K562 (cell line): Measurements from ENCODE around the gene RPS6KA6. TPM values are rescaled to one million over a fixed set of nuclear protein-coding genes. Genes with fewer than 3 reads are reported as not detected.

ENCODE experiments used
- ATAC-seq: fragments of 200-7000 bp; cut with Tn5 transposase; 3 replicates; pipeline ENCODE4 v1.9.1; 2020; ENCODE audit warnings: moderate library complexity
- BruUV-seq: library from RNA; stranded (reverse); fragments of 400-500 nt; replicated peaks from 2 replicates; lab custom pipeline; 2021; lab: Mats Ljungman, UMichigan
- CTCF ChIA-PET: fragments of 300-600 bp; formaldehyde crosslinking; extraction: SDS; loops from one replicate; lab custom pipeline; 2021; ENCODE audit warnings: low intra/inter-chr PET ratio; lab: Yijun Ruan, JAX
- POLR2A ChIA-PET: fragments of 300-600, 350-650 bp; sonication (Branson Sonifier 250); formaldehyde crosslinking; extraction: SDS; loops from one replicate; lab custom pipeline; 2021; ENCODE audit warnings: antibody characterized with exemption, inconsistent platforms; lab: Yijun Ruan, JAX
- DNase-seq, 4 experiments: peaks; one replicate each; pipeline versions ENCODE4 v3.0.0 to v3.0.0-alpha.2; 2011 to 2018; ENCODE audit warnings: low spot score in 3 of 4, mixed read lengths in 3 of 4; ENCODE audit errors: extremely low read depth in 1 of 4
- FAIRE-seq: peaks from 2 replicates; lab custom pipeline; 2011; peaks lifted over from hg19 to GRCh38; lab: Jason Lieb, UNC
- H2AFZ ChIP-seq: 2 replicates; pipeline ENCODE4 v1.6.0; 2011; ENCODE audit warnings: low read depth, low read length, control low read depth, inconsistent platforms
- H3K27ac ChIP-seq: fragments of 200-600 bp; 3 replicates; pipeline ENCODE4 v1.8.0; 2011; ENCODE audit warnings: low read depth, mild to moderate bottlenecking, control low read depth, inconsistent platforms, low read length, moderate library complexity, mixed read lengths; ENCODE audit errors: extremely low read depth
- H3K27me3 ChIP-seq, 2 experiments: fragments of 300-600 bp in 1 of 2; 2 replicates in 1 of 2; 3 replicates in 1 of 2; pipeline versions ENCODE4 v1.6.0 to v1.8.0; 2011; ENCODE audit warnings: inconsistent platforms in 2 of 2, low read length in 2 of 2, mild to moderate bottlenecking in 1 of 2, mixed read lengths in 1 of 2, moderate library complexity in 1 of 2; ENCODE audit not compliant: control insufficient read depth in 2 of 2, insufficient read depth in 2 of 2
- H3K36me3 ChIP-seq: fragments of 300-600 bp; 3 replicates; pipeline ENCODE4 v1.8.0; 2011; ENCODE audit warnings: mild to moderate bottlenecking, low read length, inconsistent platforms; ENCODE audit not compliant: control insufficient read depth, insufficient read depth
- H3K4me1 ChIP-seq, 2 experiments: fragments of 200-600 bp in 1 of 2; replicated peaks in 1 of 2; 2 replicates in 1 of 2; 3 replicates in 1 of 2; pipeline versions ENCODE4 v1.5.1 to v1.8.0; 2011; ENCODE audit warnings: inconsistent platforms in 2 of 2, low read length in 2 of 2, mild to moderate bottlenecking in 1 of 2, mixed read lengths in 1 of 2, moderate library complexity in 1 of 2; ENCODE audit not compliant: control insufficient read depth in 2 of 2, insufficient read depth in 2 of 2
- H3K4me2 ChIP-seq: 2 replicates; pipeline ENCODE4 v1.6.1; 2011; ENCODE audit warnings: low read length, control low read depth, inconsistent platforms, mixed read lengths; ENCODE audit not compliant: insufficient read depth
- H3K4me3 ChIP-seq: fragments of 200-600 bp; sonication (generic), shearing (Covaris generic); 2 replicates; pipeline ENCODE4 v1.5.1; 2016; ENCODE audit warnings: control low read depth, inconsistent platforms
- H3K79me2 ChIP-seq: fragments of 200-600 bp; 3 replicates; pipeline ENCODE4 v1.8.0; 2011; ENCODE audit warnings: low read length, inconsistent platforms; ENCODE audit not compliant: control insufficient read depth, insufficient read depth
- H3K9ac ChIP-seq, 2 experiments: 2 replicates each; pipeline versions ENCODE4 v1.6.0 to v1.6.1; 2011; ENCODE audit warnings: low read depth in 2 of 2, low read length in 2 of 2, control low read depth in 1 of 2, inconsistent platforms in 1 of 2, mild to moderate bottlenecking in 1 of 2, mixed read lengths in 1 of 2; ENCODE audit not compliant: insufficient read depth in 1 of 2
- H3K9me1 ChIP-seq: one replicate; pipeline ENCODE4 v1.6.0; 2011; ENCODE audit warnings: inconsistent platforms, mild to moderate bottlenecking, low read length, moderate library complexity; ENCODE audit not compliant: control insufficient read depth, insufficient read depth
- H3K9me3 ChIP-seq: replicated peaks from 2 replicates; pipeline ENCODE4 v1.5.1; 2011; ENCODE audit warnings: low read depth, low read length, inconsistent platforms; ENCODE audit not compliant: control insufficient read depth, insufficient read depth
- H4K20me1 ChIP-seq: replicated peaks from 2 replicates; pipeline ENCODE4 v1.6.1; 2011; ENCODE audit warnings: low read length, inconsistent platforms, mixed read lengths; ENCODE audit not compliant: control insufficient read depth, insufficient read depth
- GATAD2B ChIP-seq: fragments of 450-650 bp; IDR thresholded peaks from 2 replicates; pipeline ENCODE4 v1.6.1; 2017; ENCODE audit warnings: mild to moderate bottlenecking, borderline replicate concordance
- POLR3A ChIP-seq: IDR thresholded peaks from 2 replicates; pipeline ENCODE4 v1.6.1; 2011; ENCODE audit warnings: borderline replicate concordance, mild to moderate bottlenecking, moderate library complexity; ENCODE audit not compliant: insufficient read length, insufficient read depth; ENCODE audit errors: extremely low read depth
- SNIP1 ChIP-seq: fragments of 450-650 bp; IDR thresholded peaks from 2 replicates; pipeline ENCODE4 v1.7.1; 2017; ENCODE audit warnings: low read depth, mild to moderate bottlenecking
- TCF7L2 ChIP-seq: fragments of 150-350 bp; IDR thresholded peaks from 2 replicates; pipeline ENCODE4 v1.6.1; 2016; ENCODE audit warnings: low read depth, mild to moderate bottlenecking, low read length, moderate library complexity
- ZNF274 ChIP-seq: IDR thresholded peaks from 2 replicates; pipeline ENCODE4 v1.6.1; 2011; ENCODE audit warnings: low read depth, mild to moderate bottlenecking, low read length, moderate library complexity, borderline replicate concordance
- ZNF592 ChIP-seq: fragments of 450-650 bp; IDR thresholded peaks from 2 replicates; pipeline ENCODE4 v1.6.1; 2017; ENCODE audit warnings: antibody characterized with exemption, mild to moderate bottlenecking
- WGBS: fragments of 100-300 bp; shearing (Covaris generic); methylation state at CpG from one replicate; pipeline ENCODE4 v1.1.6; 2016; ENCODE audit warnings: low coverage, mixed read lengths; ENCODE audit not compliant: insufficient coverage; ENCODE audit errors: missing lambda C conversion rate; 5-methylcytosine and 5-hydroxymethylcytosine counted together
- in situ Hi-C: fragments of 300-500 bp; cut with MboI; formaldehyde crosslinking; loops from 4 replicates; pipeline ENCODE4 v1.15.0; 2018; ENCODE audit warnings: inconsistent platforms, mixed read lengths
- intact Hi-C: fragments of 100-400 bp; cut with micrococcal nuclease; formaldehyde crosslinking; loops from 2 replicates; pipeline ENCODE4 v1.14.2; 2022
- polyA plus RNA-seq, 8 experiments: library from polyadenylated mRNA; depleted of rRNA in 4 of 8; stranded (reverse) in 5 of 8; unstranded in 3 of 8; fragments of >200 nt; fragmentation: Nextera tagmentation in 2 of 8; fragmentation: Illumina TruSeq in 1 of 8; extraction: Ambion mirVana in 2 of 8; extraction: Trizol in 1 of 8; gene quantifications; 2 replicates each; pipeline versions ENCODE4 v1.2.1 to v1.2.3, GENCODE V29; 2011 to 2014; ENCODE audit warnings: inconsistent platforms in 1 of 8, missing spikeins in 1 of 8
- total RNA-seq, 7 experiments: library from RNA; depleted of rRNA in 6 of 7; stranded (reverse); fragments of >200 nt in 6 of 7; fragmentation: Illumina TruSeq in 2 of 7; extraction: Trizol in 2 of 7; gene quantifications; 2 replicates each; pipeline versions ENCODE4 v1.2.1 to v1.2.3, GENCODE V29; 2011 to 2021; ENCODE audit warnings: low replicate concordance in 1 of 7
- TF ChIP-seq, protein P1 (sequence below): sonication (generic); formaldehyde crosslinking; IDR thresholded peaks from 2 replicates; pipeline ENCODE4 v1.9.0; 2022; ENCODE audit warnings: mild to moderate bottlenecking, missing genetic modification reagents
- TF ChIP-seq, protein P2 (sequence below): sonication (generic); formaldehyde crosslinking; IDR thresholded peaks from 2 replicates; pipeline ENCODE4 v1.4.0; 2020; ENCODE audit warnings: mild to moderate bottlenecking, missing genetic modification reagents
- TF ChIP-seq, protein P3 (sequence below): IDR thresholded peaks from 2 replicates; pipeline ENCODE4 v1.6.1; 2016; ENCODE audit warnings: missing genetic modification characterization, missing compliant biosample characterization
- TF ChIP-seq, protein P4 (sequence below): sonication (generic); formaldehyde crosslinking; IDR thresholded peaks from 2 replicates; pipeline ENCODE4 v1.8.0; 2022; ENCODE audit warnings: missing genetic modification reagents, mild to moderate bottlenecking, borderline replicate concordance
- TF ChIP-seq, protein P5 (sequence below): fragments of 450-650 bp; IDR thresholded peaks from 2 replicates; pipeline ENCODE4 v1.6.1; 2016; ENCODE audit warnings: antibody characterized with exemption

Gene RPS6KA6
- total and polyA plus RNA-seq, 9 of the 15 experiments (the other 6 are each of a cell fraction or from before 2014, with no cell fraction given) = 0.11 TPM; not detected in 8

GRCh38 chrX:84221181-84221580, 33.2 kb upstream of the RPS6KA6 start:
- no peak for ATAC-seq
- Histone ChIP-seq H4K20me1 (no peaks in the 10 kb centered on the region), H3K36me3 (no peaks in the 10 kb centered on the region), H3K9me1 (no peaks in the 10 kb centered on the region), H3K9ac (no peak overlapping the region), H3K4me2 (no peak overlapping the region), H3K4me3 (no peak overlapping the region), H3K79me2 (no peaks in the 10 kb centered on the region), H2AFZ (no peak overlapping the region), H3K9me3 (no peaks in the 10 kb centered on the region), H3K27ac (no peak overlapping the region), H3K4me1 (no peaks in the 10 kb centered on the region), H3K27me3 (no peaks in the 10 kb centered on the region)
- intact Hi-C loops = no loop called here
- no peak for DNase-seq
- BruUV-seq = no TSS peak
- ChIA-PET CTCF (no interaction called here), POLR2A (no interaction called here)
- in situ Hi-C loops = no loop called here
- 3% methylated on average over 2 of the region's 2 CpGs for WGBS
- no peak for FAIRE-seq
- TF ChIP-seq GATAD2B (no peak), SNIP1 (no peak), ZNF274 (no peak), TCF7L2 (no peak), ZNF592 (no peak), POLR3A (no peak)
- TF ChIP-seq, protein P1, sequence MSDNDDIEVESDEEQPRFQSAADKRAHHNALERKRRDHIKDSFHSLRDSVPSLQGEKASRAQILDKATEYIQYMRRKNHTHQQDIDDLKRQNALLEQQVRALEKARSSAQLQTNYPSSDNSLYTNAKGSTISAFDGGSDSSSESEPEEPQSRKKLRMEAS (CRISPR knock-in tag) = no peak
- TF ChIP-seq, protein P2, sequence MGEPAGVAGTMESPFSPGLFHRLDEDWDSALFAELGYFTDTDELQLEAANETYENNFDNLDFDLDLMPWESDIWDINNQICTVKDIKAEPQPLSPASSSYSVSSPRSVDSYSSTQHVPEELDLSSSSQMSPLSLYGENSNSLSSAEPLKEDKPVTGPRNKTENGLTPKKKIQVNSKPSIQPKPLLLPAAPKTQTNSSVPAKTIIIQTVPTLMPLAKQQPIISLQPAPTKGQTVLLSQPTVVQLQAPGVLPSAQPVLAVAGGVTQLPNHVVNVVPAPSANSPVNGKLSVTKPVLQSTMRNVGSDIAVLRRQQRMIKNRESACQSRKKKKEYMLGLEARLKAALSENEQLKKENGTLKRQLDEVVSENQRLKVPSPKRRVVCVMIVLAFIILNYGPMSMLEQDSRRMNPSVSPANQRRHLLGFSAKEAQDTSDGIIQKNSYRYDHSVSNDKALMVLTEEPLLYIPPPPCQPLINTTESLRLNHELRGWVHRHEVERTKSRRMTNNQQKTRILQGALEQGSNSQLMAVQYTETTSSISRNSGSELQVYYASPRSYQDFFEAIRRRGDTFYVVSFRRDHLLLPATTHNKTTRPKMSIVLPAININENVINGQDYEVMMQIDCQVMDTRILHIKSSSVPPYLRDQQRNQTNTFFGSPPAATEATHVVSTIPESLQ (CRISPR knock-in tag) = no peak
- TF ChIP-seq, protein P3, sequence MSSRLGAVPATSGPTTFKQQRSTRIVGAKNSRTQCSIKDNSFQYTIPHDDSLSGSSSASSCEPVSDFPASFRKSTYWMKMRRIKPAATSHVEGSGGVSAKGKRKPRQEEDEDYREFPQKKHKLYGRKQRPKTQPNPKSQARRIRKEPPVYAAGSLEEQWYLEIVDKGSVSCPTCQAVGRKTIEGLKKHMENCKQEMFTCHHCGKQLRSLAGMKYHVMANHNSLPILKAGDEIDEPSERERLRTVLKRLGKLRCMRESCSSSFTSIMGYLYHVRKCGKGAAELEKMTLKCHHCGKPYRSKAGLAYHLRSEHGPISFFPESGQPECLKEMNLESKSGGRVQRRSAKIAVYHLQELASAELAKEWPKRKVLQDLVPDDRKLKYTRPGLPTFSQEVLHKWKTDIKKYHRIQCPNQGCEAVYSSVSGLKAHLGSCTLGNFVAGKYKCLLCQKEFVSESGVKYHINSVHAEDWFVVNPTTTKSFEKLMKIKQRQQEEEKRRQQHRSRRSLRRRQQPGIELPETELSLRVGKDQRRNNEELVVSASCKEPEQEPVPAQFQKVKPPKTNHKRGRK (tag) = no peak
- TF ChIP-seq, protein P4, sequence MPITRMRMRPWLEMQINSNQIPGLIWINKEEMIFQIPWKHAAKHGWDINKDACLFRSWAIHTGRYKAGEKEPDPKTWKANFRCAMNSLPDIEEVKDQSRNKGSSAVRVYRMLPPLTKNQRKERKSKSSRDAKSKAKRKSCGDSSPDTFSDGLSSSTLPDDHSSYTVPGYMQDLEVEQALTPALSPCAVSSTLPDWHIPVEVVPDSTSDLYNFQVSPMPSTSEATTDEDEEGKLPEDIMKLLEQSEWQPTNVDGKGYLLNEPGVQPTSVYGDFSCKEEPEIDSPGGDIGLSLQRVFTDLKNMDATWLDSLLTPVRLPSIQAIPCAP (CRISPR knock-in tag) = no peak
- TF ChIP-seq, protein P5, sequence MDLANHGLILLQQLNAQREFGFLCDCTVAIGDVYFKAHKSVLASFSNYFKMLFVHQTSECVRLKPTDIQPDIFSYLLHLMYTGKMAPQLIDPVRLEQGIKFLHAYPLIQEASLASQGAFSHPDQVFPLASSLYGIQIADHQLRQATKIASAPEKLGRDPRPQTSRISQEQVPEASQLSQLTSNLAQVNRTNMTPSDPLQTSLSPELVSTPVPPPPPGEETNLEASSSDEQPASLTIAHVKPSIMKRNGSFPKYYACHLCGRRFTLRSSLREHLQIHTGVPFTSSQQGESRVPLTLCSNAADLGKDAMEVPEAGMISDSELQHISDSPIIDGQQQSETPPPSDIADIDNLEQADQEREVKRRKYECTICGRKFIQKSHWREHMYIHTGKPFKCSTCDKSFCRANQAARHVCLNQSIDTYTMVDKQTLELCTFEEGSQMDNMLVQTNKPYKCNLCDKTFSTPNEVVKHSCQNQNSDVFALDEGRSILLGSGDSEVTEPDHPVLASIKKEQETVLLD = no peak
